Stimulated activated CD4-positive, alpha-beta T cell treated with anti-CD3 and anti-CD28 coated beads, Interleukin-2, amount 100 ng/mL, for 4 hours (primary cell): Measurements from ENCODE around the gene RNF123.
A peak's percentile ranks its signal among the peaks of the same experiment; 100 is the strongest.

Experiments
- DNase-seq: peaks from one replicate; pipeline ENCODE4 v3.0.0-alpha.2; 2020; ENCODE audit warnings: low read depth

RNF123 gene

GRCh38 chr3:49689046-49689907 lies at the start of gene RNF123, which contains the start of gene MST1:
Gene RNF123 (plus strand): TSS chr3:49689557. CDS start chr3:49691166, 1,609 bp downstream.
Gene MST1 (minus strand): TSS chr3:49689474. CDS start chr3:49688691, 783 bp downstream.
- peak; percentile 83 for DNase-seq

GRCh38 chr3:49641292-49641691 lies 48.1 kb upstream of the RNF123 start:
- no peak for DNase-seq

- no peak for DNase-seq
Observed at GRCh38 chr3:49641921-49642707, 47.2 kb upstream of the RNF123 start.

DNA sequence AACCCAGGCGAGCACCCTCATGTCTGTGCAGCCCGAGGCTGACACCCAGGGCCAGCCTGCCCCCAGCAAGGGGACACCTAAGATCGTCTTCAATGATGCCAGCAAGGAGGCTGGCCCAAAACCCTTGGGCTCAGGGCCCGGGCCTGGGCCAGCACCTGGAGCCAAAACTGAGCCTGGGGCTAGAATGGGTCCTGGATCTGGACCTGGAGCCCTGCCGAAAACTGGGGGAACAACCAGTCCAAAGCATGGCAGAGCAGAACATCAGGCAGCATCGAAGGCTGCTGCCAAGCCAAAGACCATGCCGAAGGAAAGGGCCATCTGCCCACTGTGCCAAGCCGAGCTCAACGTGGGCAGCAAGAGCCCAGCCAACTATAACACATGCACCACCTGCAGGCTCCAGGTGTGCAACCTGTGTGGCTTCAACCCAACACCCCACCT lies 46.6 kb upstream of the RNF123 start:
- no peak for DNase-seq

GRCh38 chr3:49644684-49645083 lies 44.7 kb upstream of the RNF123 start:
- no peak for DNase-seq

- DNase-seq, result no peak
Observed at GRCh38 chr3:49646236-49646635, 43.1 kb upstream of the RNF123 start.

GRCh38 chr3:49647741-49648140 lies 41.6 kb upstream of the RNF123 start:
- DNase-seq, result no peak

DNA sequence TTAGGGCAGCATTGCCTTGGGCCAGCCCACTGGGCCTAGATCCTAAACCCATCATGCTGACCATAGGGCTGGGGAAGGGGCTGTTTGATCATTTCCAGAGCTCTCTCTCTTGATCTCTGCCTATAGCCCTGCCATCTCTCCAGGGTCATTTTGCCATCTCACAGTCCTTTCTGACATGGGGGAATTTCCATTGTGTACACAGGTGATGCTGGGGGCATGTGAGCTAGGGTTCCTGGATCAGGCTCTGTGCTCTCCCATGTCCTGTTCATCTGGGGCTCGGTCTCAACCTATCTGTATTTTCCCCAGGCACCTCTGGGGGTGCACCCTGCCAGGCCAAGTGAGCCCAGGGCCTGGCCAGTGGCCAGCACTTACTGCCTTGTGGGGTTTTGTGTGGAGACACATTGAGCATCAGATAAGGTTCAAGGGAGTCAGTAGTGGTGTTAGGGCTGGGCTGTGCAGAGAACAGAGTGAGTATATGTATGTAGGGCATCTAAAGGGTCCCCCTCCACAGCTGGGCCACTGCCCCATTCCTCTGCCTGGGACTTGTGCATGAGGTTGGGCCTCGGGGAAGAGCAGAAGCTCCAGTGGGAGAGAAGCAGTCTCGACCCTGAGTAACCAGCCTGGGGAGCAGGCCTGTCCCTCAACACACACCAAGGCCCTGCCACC lies 40.9 kb upstream of the RNF123 start:
- DNase-seq, result no peak

DNA sequence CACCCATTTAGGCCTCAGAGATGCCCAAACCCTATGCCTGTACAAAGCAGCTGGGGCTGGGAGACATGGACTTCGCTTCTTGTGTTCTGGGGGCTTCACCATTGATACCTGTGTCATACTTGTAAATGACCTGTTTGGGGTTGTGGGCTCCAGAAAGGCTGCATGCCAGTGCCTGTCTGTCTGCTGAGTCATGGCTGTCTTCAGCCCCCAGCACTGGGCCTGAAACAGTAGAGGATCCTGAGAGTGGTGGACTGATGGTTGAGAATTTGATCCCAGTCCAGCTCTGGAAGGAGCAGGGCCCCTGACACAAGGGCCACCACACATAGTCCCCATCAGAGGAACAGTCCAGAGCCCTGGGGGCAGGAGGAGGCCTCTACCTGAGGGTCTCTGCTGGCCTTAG lies 39.8 kb upstream of the RNF123 start:
- DNase-seq, result no peak

DNA sequence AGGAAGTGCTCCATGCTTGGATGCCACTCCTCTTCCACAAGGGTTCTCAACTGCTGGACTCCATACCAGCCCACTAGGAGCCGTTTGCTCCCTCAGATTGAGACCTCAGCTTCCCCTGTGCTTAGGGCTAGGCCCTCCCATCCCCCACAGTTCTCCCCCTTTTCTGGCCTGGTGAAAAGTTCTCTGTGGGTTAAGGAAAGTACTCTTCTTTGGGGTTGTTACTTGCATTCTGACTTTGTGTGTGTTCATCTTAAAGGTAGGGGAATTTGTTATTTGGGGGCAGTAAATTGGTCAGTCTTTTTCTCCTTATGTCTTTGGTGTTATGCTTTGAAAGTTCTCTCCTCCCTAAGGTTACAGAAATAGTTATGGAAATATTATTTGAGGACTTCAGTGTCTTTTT lies 39.2 kb upstream of the RNF123 start:
- no peak for DNase-seq

DNA sequence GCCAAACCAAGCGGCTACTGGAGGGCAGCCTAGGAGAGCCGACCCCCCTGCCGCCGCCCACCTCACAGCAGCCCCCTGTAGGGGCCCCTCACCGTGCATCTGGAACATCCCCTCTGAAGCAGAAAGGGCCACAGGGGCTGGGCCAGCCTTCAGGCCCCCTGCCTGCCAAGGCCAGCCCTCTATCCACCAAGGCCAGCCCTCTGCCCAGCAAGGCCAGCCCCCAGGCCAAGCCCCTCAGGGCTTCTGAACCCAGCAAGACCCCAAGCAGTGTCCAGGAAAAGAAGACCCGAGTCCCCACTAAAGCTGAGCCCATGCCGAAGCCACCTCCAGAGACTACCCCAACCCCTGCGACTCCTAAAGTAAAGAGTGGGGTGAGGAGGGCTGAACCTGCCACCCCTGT lies 38.7 kb upstream of the RNF123 start:
- no peak for DNase-seq

- no peak for DNase-seq
Observed at GRCh38 chr3:49652218-49652902, 37.0 kb upstream of the RNF123 start.

GRCh38 chr3:49652903-49653415 lies 36.4 kb upstream of the RNF123 start:
- DNase-seq, result no peak

DNA sequence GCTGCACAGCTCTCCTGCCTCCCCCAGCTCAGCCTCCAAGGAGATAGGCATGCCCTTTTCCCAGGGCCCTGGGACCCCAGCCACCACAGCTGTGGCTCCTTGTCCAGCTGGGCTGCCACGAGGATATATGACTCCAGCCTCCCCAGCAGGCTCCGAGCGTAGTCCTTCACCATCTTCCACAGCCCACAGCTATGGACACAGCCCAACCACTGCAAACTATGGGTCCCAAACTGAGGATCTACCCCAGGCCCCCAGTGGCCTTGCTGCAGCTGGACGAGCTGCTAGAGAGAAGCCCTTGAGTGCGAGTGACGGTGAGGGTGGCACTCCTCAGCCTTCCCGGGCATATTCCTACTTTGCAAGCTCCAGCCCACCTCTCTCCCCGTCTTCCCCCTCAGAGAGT lies 35.7 kb upstream of the RNF123 start:
- DNase-seq, result no peak

DNA sequence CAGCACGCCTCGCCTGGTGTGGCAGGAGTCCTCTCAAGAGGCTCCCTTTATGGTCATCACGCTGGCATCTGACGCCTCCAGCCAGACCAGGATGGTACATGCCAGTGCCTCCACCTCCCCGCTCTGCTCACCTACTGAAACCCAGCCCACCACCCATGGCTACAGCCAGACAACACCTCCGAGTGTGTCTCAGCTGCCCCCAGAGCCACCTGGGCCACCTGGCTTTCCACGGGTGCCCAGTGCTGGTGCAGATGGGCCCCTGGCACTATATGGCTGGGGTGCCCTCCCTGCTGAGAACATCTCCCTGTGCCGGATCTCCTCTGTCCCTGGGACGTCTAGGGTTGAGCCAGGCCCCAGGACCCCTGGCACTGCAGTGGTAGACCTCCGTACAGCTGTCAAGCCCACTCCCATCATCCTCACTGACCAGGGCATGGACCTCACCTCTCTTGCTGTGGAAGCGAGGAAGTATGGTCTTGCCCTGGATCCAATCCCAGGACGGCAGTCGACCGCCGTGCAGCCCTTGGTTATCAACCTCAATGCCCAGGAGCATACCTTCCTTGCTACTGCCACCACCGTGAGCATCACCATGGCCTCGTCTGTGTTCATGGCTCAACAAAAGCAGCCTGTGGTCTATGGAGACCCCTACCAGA lies 35.1 kb upstream of the RNF123 start:
- no peak for DNase-seq

DNA sequence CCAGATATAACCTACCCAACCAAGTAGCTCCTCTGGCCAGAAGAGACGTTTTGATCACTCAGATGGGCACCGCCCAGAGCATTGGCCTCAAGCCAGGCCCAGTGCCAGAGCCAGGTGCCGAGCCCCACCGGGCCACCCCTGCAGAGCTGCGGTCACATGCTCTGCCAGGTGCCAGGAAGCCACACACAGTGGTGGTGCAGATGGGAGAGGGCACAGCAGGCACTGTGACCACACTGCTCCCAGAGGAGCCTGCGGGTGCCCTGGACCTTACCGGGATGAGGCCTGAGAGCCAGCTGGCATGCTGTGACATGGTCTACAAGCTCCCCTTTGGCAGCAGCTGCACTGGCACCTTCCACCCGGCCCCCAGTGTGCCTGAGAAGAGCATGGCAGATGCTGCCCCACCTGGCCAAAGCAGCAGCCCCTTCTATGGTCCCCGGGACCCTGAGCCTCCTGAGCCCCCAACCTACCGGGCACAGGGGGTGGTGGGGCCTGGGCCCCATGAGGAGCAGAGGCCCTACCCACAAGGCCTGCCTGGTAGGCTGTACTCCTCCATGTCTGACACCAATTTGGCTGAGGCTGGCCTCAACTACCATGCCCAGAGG lies 34.3 kb upstream of the RNF123 start:
- DNase-seq, result no peak

- DNase-seq, result no peak
Observed at GRCh38 chr3:49655731-49656285, 33.5 kb upstream of the RNF123 start.

DNA sequence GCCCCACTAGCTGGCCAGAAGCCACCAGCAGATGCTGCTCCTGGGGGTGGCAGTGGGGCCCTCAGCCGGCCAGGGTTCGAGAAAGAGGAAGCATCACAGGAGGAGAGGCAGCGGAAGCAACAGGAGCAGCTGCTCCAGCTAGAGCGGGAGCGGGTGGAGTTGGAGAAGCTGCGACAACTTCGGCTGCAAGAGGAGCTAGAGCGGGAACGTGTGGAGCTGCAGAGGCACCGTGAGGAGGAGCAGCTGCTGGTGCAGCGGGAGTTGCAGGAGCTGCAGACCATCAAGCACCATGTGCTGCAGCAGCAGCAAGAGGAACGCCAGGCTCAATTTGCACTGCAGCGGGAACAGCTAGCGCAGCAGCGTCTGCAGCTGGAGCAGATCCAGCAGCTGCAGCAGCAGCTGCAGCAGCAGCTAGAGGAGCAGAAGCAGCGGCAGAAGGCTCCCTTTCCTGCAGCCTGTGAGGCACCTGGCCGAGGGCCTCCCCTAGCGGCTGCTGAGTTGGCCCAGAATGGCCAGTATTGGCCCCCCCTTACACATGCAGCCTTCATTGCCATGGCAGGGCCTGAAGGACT lies 32.7 kb upstream of the RNF123 start:
- no peak for DNase-seq

GRCh38 chr3:49657208-49657915 lies 32.0 kb upstream of the RNF123 start:
- DNase-seq, result no peak
